Skeletal muscle tissue (tissue), 1 donor: ENCODE data around the gene GBA3. TPM values are rescaled to one million over a fixed set of nuclear protein-coding genes. Genes with fewer than 3 reads are reported as not detected.

Source experiments
- total RNA-seq: library from RNA; depleted of rRNA; stranded (reverse); fragments of >200 nt; gene quantifications from one replicate; pipeline ENCODE4 v1.2.3, GENCODE V29; 2014

The GBA3 gene
- total RNA-seq, 1 donor from 2014 or later = not detected

Other genes starting within 250 kb of the GBA3 start
- 92.4 TPM for gene ADGRA3, start 176.9 kb upstream of the GBA3 start, total RNA-seq